ENCODE measurements around the gene GLI1. TPM values are rescaled to one million over a fixed set of nuclear protein-coding genes. Genes with fewer than 3 reads are reported as not detected.
"Not testable (repeated sequence)": the region's sequence is repeated elsewhere in the genome, so short reads cannot be mapped to it uniquely, and the experiment has no call there.

Gene GLI1
- total RNA-seq (2014; rRNA removed; shearing (Covaris generic); ENCODE audit: low replicate concordance), result 0.03 TPM in 1 of 2 replicates, not detected in the other

- H3K4me3 ChIP-seq, result peak within 1 kb of the TSS; percentile 51
- peaks cover 10% of the 10 kb centered on the region for H3K27me3 ChIP-seq
- H3K9me3 ChIP-seq, result no peaks in the 10 kb centered on the region
- DNase-seq, result no peak
- no peaks in the 10 kb centered on the region for H3K36me3 ChIP-seq
These were observed at the start of gene GLI1 for GRCh38 chr12:57459750-57460467. Gene GLI1, plus strand, starts transcription at chr12:57459785. Its CDS starts 3,907 bp downstream, at chr12:57463692.

GRCh38 chr12:57410534-57410933 lies 49.1 kb upstream of the GLI1 start:
- H3K27me3 ChIP-seq, result no peaks in the 10 kb centered on the region
- peaks cover 4% of the 10 kb centered on the region; the same call in 1 of the 2 replicates for H3K36me3 ChIP-seq
- H3K9me3 ChIP-seq, result no peaks in the 10 kb centered on the region
- no peak overlapping the region for H3K4me3 ChIP-seq
- DNase-seq, result no peak

GRCh38 chr12:57414160-57414559 lies 45.4 kb upstream of the GLI1 start:
- H3K4me3 ChIP-seq, H3K27me3 ChIP-seq, H3K36me3 ChIP-seq, H3K9me3 ChIP-seq, DNase-seq: not testable (repeated sequence)

- no peaks in the 10 kb centered on the region for H3K9me3 ChIP-seq
- DNase-seq, result no peak
- no peak overlapping the region for H3K4me3 ChIP-seq
- H3K27me3 ChIP-seq, result no peaks in the 10 kb centered on the region
- H3K36me3 ChIP-seq, result peaks cover 6% of the 10 kb centered on the region; the same call in 1 of the 2 replicates
These were observed 44.5 kb upstream of the GLI1 start for GRCh38 chr12:57415088-57415487.

- H3K9me3 ChIP-seq, result no peaks in the 10 kb centered on the region
- H3K36me3 ChIP-seq, result peaks cover 6% of the 10 kb centered on the region; the same call in 1 of the 2 replicates
- H3K27me3 ChIP-seq, result no peaks in the 10 kb centered on the region
- DNase-seq, result peak; percentile 52
- H3K4me3 ChIP-seq, result no peak overlapping the region
These were observed 43.3 kb upstream of the GLI1 start for GRCh38 chr12:57416039-57416996.

- H3K36me3 ChIP-seq, result peaks cover 15% of the 10 kb centered on the region
- no peaks in the 10 kb centered on the region for H3K9me3 ChIP-seq
- H3K27me3 ChIP-seq, result no peaks in the 10 kb centered on the region
- no peak overlapping the region for H3K4me3 ChIP-seq
- DNase-seq, result no peak
These were observed 41.3 kb upstream of the GLI1 start for GRCh38 chr12:57418255-57418654.

- no peaks in the 10 kb centered on the region for H3K27me3 ChIP-seq
- no peak for DNase-seq
- no peaks in the 10 kb centered on the region for H3K9me3 ChIP-seq
- no peak overlapping the region for H3K4me3 ChIP-seq
- peaks cover 16% of the 10 kb centered on the region for H3K36me3 ChIP-seq
These were observed 40.1 kb upstream of the GLI1 start for GRCh38 chr12:57419495-57419894.

GRCh38 chr12:57420482-57420881 lies 39.1 kb upstream of the GLI1 start:
- Histone ChIP-seq H3K27me3 (no peaks in the 10 kb centered on the region), H3K36me3 (peaks cover 16% of the 10 kb centered on the region), H3K4me3 (no peak overlapping the region), H3K9me3 (no peaks in the 10 kb centered on the region)
- no peak for DNase-seq

- H3K4me3 ChIP-seq, H3K9me3 ChIP-seq, DNase-seq, H3K27me3 ChIP-seq: not testable (repeated sequence)
- peaks cover 13% of the 10 kb centered on the region for H3K36me3 ChIP-seq
These were observed 32.6 kb upstream of the GLI1 start for GRCh38 chr12:57426948-57427347.

- Histone ChIP-seq H3K9me3 (no peaks in the 10 kb centered on the region), H3K36me3 (peaks cover 2% of the 10 kb centered on the region; the same call in 1 of the 2 replicates), H3K4me3 (no peak overlapping the region), H3K27me3 (no peaks in the 10 kb centered on the region)
- DNase-seq, result no peak
These were observed 30.6 kb upstream of the GLI1 start for GRCh38 chr12:57428965-57429364.

GRCh38 chr12:57429473-57430111 lies 30.0 kb upstream of the GLI1 start:
- Histone ChIP-seq H3K9me3 (no peaks in the 10 kb centered on the region), H3K36me3 (peaks cover 2% of the 10 kb centered on the region; the same call in 1 of the 2 replicates), H3K27me3 (no peaks in the 10 kb centered on the region), H3K4me3 (peak overlapping the region; percentile 64)
- DNase-seq, result no peak

- no peaks in the 10 kb centered on the region for H3K27me3 ChIP-seq
- peak overlapping the region; percentile 64 for H3K4me3 ChIP-seq
- no peaks in the 10 kb centered on the region for H3K9me3 ChIP-seq
- H3K36me3 ChIP-seq, result peaks cover 2% of the 10 kb centered on the region; the same call in 1 of the 2 replicates
- peak; percentile 75 for DNase-seq
These were observed 29.3 kb upstream of the GLI1 start for GRCh38 chr12:57430112-57430930.

- peak; percentile 96 for DNase-seq
- peaks cover 2% of the 10 kb centered on the region; the same call in 1 of the 2 replicates for H3K36me3 ChIP-seq
- H3K27me3 ChIP-seq, result no peaks in the 10 kb centered on the region
- H3K9me3 ChIP-seq, result no peaks in the 10 kb centered on the region
- peak within 1 kb of the TSS; percentile 64 for H3K4me3 ChIP-seq
These were observed 28.5 kb upstream of the GLI1 start, which contains the start of gene R3HDM2 for GRCh38 chr12:57430931-57431566. Gene R3HDM2, minus strand, starts transcription at chr12:57431043. Its CDS starts 120,615 bp downstream, at chr12:57310428.

- DNase-seq, result no peak
- H3K9me3 ChIP-seq, result no peaks in the 10 kb centered on the region
- no peaks in the 10 kb centered on the region for H3K36me3 ChIP-seq
- peak overlapping the region; percentile 50 for H3K4me3 ChIP-seq
- H3K27me3 ChIP-seq, result no peaks in the 10 kb centered on the region
These were observed 27.9 kb upstream of the GLI1 start for GRCh38 chr12:57431654-57432188.

GRCh38 chr12:57433370-57433769 lies 26.2 kb upstream of the GLI1 start:
- no peak for DNase-seq
- H3K36me3 ChIP-seq, result no peaks in the 10 kb centered on the region
- no peaks in the 10 kb centered on the region for H3K9me3 ChIP-seq
- H3K4me3 ChIP-seq, result no peak overlapping the region
- H3K27me3 ChIP-seq, result no peaks in the 10 kb centered on the region

All from MG63 (cell line).